ENCODE measurements around the gene ULK2.
A peak's percentile ranks its signal among the peaks of the same experiment; 100 is the strongest.

ULK2 gene

GRCh38 chr17:19909139-19909538 is 41.4 kb upstream of the ULK2 start (continued):
- TF ChIP-seq ARNTL (CRISPR knock-in tag; IDR thresholded peaks at IDR 0.05; ENCODE audit: borderline replicate concordance, low read depth): no peak

GRCh38 chr17:19905502-19905901 is 37.8 kb upstream of the ULK2 start:
- no peak for ATAC-seq
- TF ChIP-seq POU6F1 (CRISPR knock-in tag; IDR thresholded peaks at IDR 0.05; ENCODE audit: borderline replicate concordance, low read depth) (no peak), RARB (CRISPR knock-in tag; IDR thresholded peaks at IDR 0.05) (no peak), ZNF8 (CRISPR knock-in tag; IDR thresholded peaks at IDR 0.05) (no peak)

GRCh38 chr17:19904924-19905323 is 37.2 kb upstream of the ULK2 start:
- no peak for TF ChIP-seq SNAI2 (CRISPR knock-in tag; IDR thresholded peaks at IDR 0.05)
- no peak for TF ChIP-seq CREB5 (CRISPR knock-in tag; IDR thresholded peaks at IDR 0.05; ENCODE audit: low read depth)
- no peak for ATAC-seq

GRCh38 chr17:19904412-19904811 is 36.7 kb upstream of the ULK2 start:
- no peak for TF ChIP-seq RARB (CRISPR knock-in tag; IDR thresholded peaks at IDR 0.05)
- TF ChIP-seq ZFP3 (CRISPR knock-in tag; IDR thresholded peaks at IDR 0.05): no peak
- TF ChIP-seq SNAI2 (CRISPR knock-in tag; IDR thresholded peaks at IDR 0.05): no peak
- TF ChIP-seq ZNF565 (CRISPR knock-in tag; conservative IDR thresholded peaks at IDR 0.05; ENCODE audit: low read depth): no peak
- no peak for TF ChIP-seq TOX (CRISPR knock-in tag; IDR thresholded peaks at IDR 0.05; ENCODE audit: borderline replicate concordance)
- ATAC-seq: no peak

- TF ChIP-seq SNAI2 (CRISPR knock-in tag; IDR thresholded peaks at IDR 0.05) (no peak), ESRRG (CRISPR knock-in tag; IDR thresholded peaks at IDR 0.05) (no peak), CSRNP3 (CRISPR knock-in tag; IDR thresholded peaks at IDR 0.05) (no peak), ARNTL (CRISPR knock-in tag; IDR thresholded peaks at IDR 0.05; ENCODE audit: borderline replicate concordance, low read depth) (no peak), ZC3H10 (CRISPR knock-in tag; IDR thresholded peaks at IDR 0.05) (no peak)
- no peak for ATAC-seq
Measured at GRCh38 chr17:19900809-19901208, 33.1 kb upstream of the ULK2 start.

GRCh38 chr17:19897903-19898302 is 30.2 kb upstream of the ULK2 start:
- TF ChIP-seq ISL1 (CRISPR knock-in tag; IDR thresholded peaks at IDR 0.05) (peak; percentile 46; the same call in 1 of the 2 replicates), PPARA (CRISPR knock-in tag; IDR thresholded peaks at IDR 0.05; ENCODE audit: borderline replicate concordance) (no peak), OSR1 (CRISPR knock-in tag; IDR thresholded peaks at IDR 0.05) (no peak), POU6F1 (CRISPR knock-in tag; IDR thresholded peaks at IDR 0.05; ENCODE audit: borderline replicate concordance, low read depth) (no peak)
- peak; percentile 89 for ATAC-seq

GRCh38 chr17:19897090-19897837 is 29.5 kb upstream of the ULK2 start:
- ATAC-seq: peak; percentile 15
- TF ChIP-seq PPARA (CRISPR knock-in tag; IDR thresholded peaks at IDR 0.05; ENCODE audit: borderline replicate concordance) (no peak), ESRRG (CRISPR knock-in tag; IDR thresholded peaks at IDR 0.05) (no peak), GLIS3 (CRISPR knock-in tag; IDR thresholded peaks at IDR 0.05) (no peak), POU6F1 (CRISPR knock-in tag; IDR thresholded peaks at IDR 0.05; ENCODE audit: borderline replicate concordance, low read depth) (no peak), PATZ1 (CRISPR knock-in tag; IDR thresholded peaks at IDR 0.05; ENCODE audit: borderline replicate concordance) (no peak), OSR1 (CRISPR knock-in tag; IDR thresholded peaks at IDR 0.05) (no peak)

All from SK-N-SH treated with all-trans-retinoic acid at 6 μM for 48 hours (cell line).